H1 (cell line): ENCODE data around the gene RMC1. TPM values are rescaled to one million over a fixed set of nuclear protein-coding genes. Genes with fewer than 3 reads are reported as not detected.

Experiments used
- CTCF ChIA-PET: fragments of 300-600 bp; sonication (Branson Sonifier 250); formaldehyde crosslinking; loops from one replicate; lab custom pipeline; 2021; ENCODE audit not compliant: partially characterized antibody; lab: Charles Lee
- POLR2A ChIA-PET: fragments of 300-600 bp; sonication (Branson Sonifier 250); formaldehyde crosslinking; loops from one replicate; lab custom pipeline; 2021; ENCODE audit warnings: inconsistent platforms; ENCODE audit not compliant: partially characterized antibody; lab: Charles Lee
- DNase-seq, 2 experiments: peaks; one replicate each; pipeline versions ENCODE4 v3.0.0 to v3.0.0-alpha.2; 2010 to 2022; ENCODE audit warnings: low spot score in 2 of 2, low read depth in 1 of 2, mixed read lengths in 1 of 2
- FAIRE-seq: peaks from 2 replicates; lab custom pipeline; 2011; peaks lifted over from hg19 to GRCh38; lab: Jason Lieb, UNC
- H2AFZ ChIP-seq: 2 replicates; pipeline ENCODE4 v1.8.1; 2012; ENCODE audit warnings: low read length, inconsistent platforms
- H2AK5ac ChIP-seq: 2 replicates; pipeline ENCODE4 v1.6.1; 2013; ENCODE audit warnings: low read depth, low read length
- H2BK120ac ChIP-seq: replicated peaks from 2 replicates; pipeline ENCODE3; 2013; ENCODE audit warnings: low read depth, low read length, inconsistent platforms
- H2BK12ac ChIP-seq: 2 replicates; pipeline ENCODE4 v1.6.1; 2013; ENCODE audit warnings: low read depth, low read length
- H2BK15ac ChIP-seq: 2 replicates; pipeline ENCODE4 v1.6.1; 2013; ENCODE audit warnings: low read length
- H2BK20ac ChIP-seq: 2 replicates; pipeline ENCODE4 v1.6.1; 2013; ENCODE audit warnings: low read length
- H2BK5ac ChIP-seq: 2 replicates; pipeline ENCODE4 v1.6.1; 2013; ENCODE audit warnings: low read depth, low read length
- H3K14ac ChIP-seq: 2 replicates; pipeline ENCODE4 v1.6.1; 2013; ENCODE audit warnings: inconsistent platforms; ENCODE audit not compliant: insufficient read length
- H3K18ac ChIP-seq: 2 replicates; pipeline ENCODE4 v1.6.1; 2013; ENCODE audit warnings: low read length; ENCODE audit errors: extremely low read depth
- H3K23ac ChIP-seq: 2 replicates; pipeline ENCODE4 v1.6.1; 2013; ENCODE audit warnings: inconsistent platforms; ENCODE audit not compliant: insufficient read length
- H3K23me2 ChIP-seq: 2 replicates; pipeline ENCODE4 v1.6.1; 2013; ENCODE audit warnings: low read depth, low read length
- H3K27ac ChIP-seq: 2 replicates; pipeline ENCODE4 v1.6.1; 2011; ENCODE audit warnings: low read depth, low read length, inconsistent platforms
- H3K27me3 ChIP-seq, 4 experiments: replicated peaks in 1 of 4; 1 replicate in 1 of 4; 2 replicates in 3 of 4; pipeline versions ENCODE4 v1.6.1 to v1.8.1; 2011 to 2013; ENCODE audit warnings: low read length in 3 of 4, mild to moderate bottlenecking in 3 of 4, inconsistent platforms in 2 of 4, mixed read lengths in 2 of 4, moderate library complexity in 1 of 4; ENCODE audit not compliant: control insufficient read depth in 3 of 4, insufficient read depth in 3 of 4; ENCODE audit errors: extremely low read depth in 1 of 4
- H3K36me3 ChIP-seq, 4 experiments: 2 replicates each; pipeline versions ENCODE4 v1.6.1 to v1.8.1; 2011 to 2013; ENCODE audit warnings: mild to moderate bottlenecking in 4 of 4, low read length in 3 of 4, moderate library complexity in 2 of 4, control low read depth in 1 of 4, inconsistent platforms in 1 of 4; ENCODE audit not compliant: insufficient read depth in 4 of 4, control insufficient read depth in 2 of 4
- H3K4ac ChIP-seq: replicated peaks from 2 replicates; pipeline ENCODE3; 2013; ENCODE audit warnings: low read length, low read depth, mixed read lengths, inconsistent platforms; ENCODE audit not compliant: insufficient read length
- H3K4me1 ChIP-seq, 4 experiments: replicated peaks in 1 of 4; 1 replicate in 1 of 4; 2 replicates in 3 of 4; pipeline versions ENCODE4 v1.6.1 to v1.8.1; 2011 to 2013; ENCODE audit warnings: low read length in 3 of 4, inconsistent platforms in 2 of 4, mixed read lengths in 1 of 4; ENCODE audit not compliant: insufficient read depth in 4 of 4, control insufficient read depth in 3 of 4
- H3K4me2 ChIP-seq, 2 experiments: 2 replicates each; pipeline versions ENCODE4 v1.6.1 to v1.8.1; 2011 to 2013; ENCODE audit warnings: low read depth in 2 of 2, low read length in 2 of 2, control low read depth in 1 of 2, inconsistent platforms in 1 of 2, mild to moderate bottlenecking in 1 of 2; ENCODE audit not compliant: insufficient read depth in 1 of 2
- H3K4me3 ChIP-seq, 4 experiments: fragments of 200-600, 300-600 bp in 1 of 4; sonication (generic), shearing (Covaris generic), sonication (Bioruptor Twin) in 1 of 4; 2 replicates each; pipeline versions ENCODE4 v1.5.1 to v1.8.1; 2011 to 2016; ENCODE audit warnings: low read length in 4 of 4, low read depth in 3 of 4, control low read depth in 2 of 4, inconsistent platforms in 2 of 4, mild to moderate bottlenecking in 2 of 4, mixed read lengths in 1 of 4, moderate library complexity in 1 of 4; ENCODE audit not compliant: insufficient read depth in 2 of 4; ENCODE audit errors: extremely low read depth in 1 of 4
- H3K56ac ChIP-seq: replicated peaks from 2 replicates; pipeline ENCODE3; 2013; ENCODE audit warnings: low read depth, mild to moderate bottlenecking, mixed read lengths, low read length, inconsistent platforms; ENCODE audit not compliant: insufficient read length
- H3K79me1 ChIP-seq: 2 replicates; pipeline ENCODE4 v1.6.1; 2013; ENCODE audit warnings: low read depth, low read length, control low read depth
- H3K79me2 ChIP-seq, 2 experiments: 2 replicates each; pipeline versions ENCODE4 v1.6.1 to v1.8.1; 2012 to 2013; ENCODE audit warnings: low read length in 2 of 2, mild to moderate bottlenecking in 2 of 2, inconsistent platforms in 1 of 2; ENCODE audit not compliant: insufficient read depth in 2 of 2, control insufficient read depth in 1 of 2
- H3K9ac ChIP-seq, 4 experiments: replicated peaks in 1 of 4; 1 replicate in 1 of 4; 2 replicates in 3 of 4; pipeline versions ENCODE4 v1.6.1 to v1.8.1; 2011 to 2013; ENCODE audit warnings: low read depth in 3 of 4, low read length in 3 of 4, control low read depth in 2 of 4, mild to moderate bottlenecking in 2 of 4, moderate library complexity in 2 of 4, inconsistent platforms in 1 of 4; ENCODE audit errors: extremely low read depth in 1 of 4
- H3K9me3 ChIP-seq, 2 experiments: 2 replicates each; pipeline versions ENCODE4 v1.6.1 to v1.8.1; 2012 to 2013; ENCODE audit warnings: mild to moderate bottlenecking in 2 of 2, moderate library complexity in 2 of 2, control low read depth in 1 of 2, inconsistent platforms in 1 of 2, low read depth in 1 of 2, low read length in 1 of 2, mixed read lengths in 1 of 2; ENCODE audit not compliant: insufficient read depth in 2 of 2
- H4K20me1 ChIP-seq, 2 experiments: replicated peaks in 1 of 2; 2 replicates each; pipeline versions ENCODE3 to v1.8.1; 2011 to 2013; ENCODE audit warnings: inconsistent platforms in 2 of 2, low read length in 2 of 2, mild to moderate bottlenecking in 1 of 2; ENCODE audit not compliant: insufficient read depth in 2 of 2, control insufficient read depth in 1 of 2
- H4K5ac ChIP-seq: 2 replicates; pipeline ENCODE4 v1.6.1; 2013; ENCODE audit warnings: low read length, low read depth, mixed read lengths, inconsistent platforms; ENCODE audit not compliant: insufficient read length
- H4K8ac ChIP-seq: 2 replicates; pipeline ENCODE4 v1.8.0; 2013; ENCODE audit warnings: mild to moderate bottlenecking, moderate library complexity, low read length, inconsistent platforms; ENCODE audit not compliant: insufficient read depth; ENCODE audit errors: extremely low read depth
- H4K91ac ChIP-seq: replicated peaks from 2 replicates; pipeline ENCODE3; 2013; ENCODE audit warnings: low read length, mixed read lengths, inconsistent platforms; ENCODE audit not compliant: insufficient read length
- ATF2 ChIP-seq: IDR thresholded peaks from 2 replicates; pipeline ENCODE4 v1.6.1; 2012; ENCODE audit warnings: low read length, inconsistent platforms
- CEBPB ChIP-seq: IDR thresholded peaks from 2 replicates; pipeline ENCODE4 v1.6.1; 2012; ENCODE audit warnings: low read depth, low read length
- CTBP2 ChIP-seq: IDR thresholded peaks from 2 replicates; pipeline ENCODE4 v1.7.0; 2011; ENCODE audit warnings: borderline replicate concordance, mild to moderate bottlenecking, moderate library complexity, mixed read lengths, low read length; ENCODE audit not compliant: insufficient read depth, insufficient read length
- JUN ChIP-seq: IDR thresholded peaks from 2 replicates; pipeline ENCODE4 v1.6.1; 2011; ENCODE audit warnings: low read depth, mild to moderate bottlenecking, improper control_type of control experiment, low read length
- MAFK ChIP-seq: IDR thresholded peaks from 2 replicates; pipeline ENCODE4 v1.6.1; 2012; ENCODE audit warnings: low read depth, mild to moderate bottlenecking, improper control_type of control experiment, low read length
- MAX ChIP-seq: IDR thresholded peaks from 2 replicates; pipeline ENCODE4 v1.6.1; 2012; ENCODE audit warnings: inconsistent platforms
- PHF8 ChIP-seq: fragments of 200-600 bp; sonication (generic); conservative IDR thresholded peaks from 2 replicates; pipeline ENCODE4 v1.7.1; 2012; ENCODE audit warnings: low read depth, mild to moderate bottlenecking, inconsistent platforms, low read length, moderate library complexity
- POLR2A ChIP-seq, 2 experiments: IDR thresholded peaks; 1 replicate in 1 of 2; 2 replicates in 1 of 2; pipeline ENCODE4 v1.6.1; 2011; ENCODE audit warnings: low read depth in 2 of 2, low read length in 2 of 2, mild to moderate bottlenecking in 2 of 2; ENCODE audit errors: control extremely low read depth in 1 of 2
- POLR2AphosphoS5 ChIP-seq: IDR thresholded peaks from 2 replicates; pipeline ENCODE4 v1.6.1; 2011; ENCODE audit warnings: low read depth, low read length
- SP2 ChIP-seq: IDR thresholded peaks from 2 replicates; pipeline ENCODE4 v1.6.1; 2012; ENCODE audit warnings: mild to moderate bottlenecking, low read length, inconsistent platforms
- TCF12 ChIP-seq: IDR thresholded peaks from 2 replicates; pipeline ENCODE4 v1.6.1; 2011; ENCODE audit warnings: low read depth, mild to moderate bottlenecking, low read length
- YY1 ChIP-seq: IDR thresholded peaks from 2 replicates; pipeline ENCODE4 v1.6.1; 2011; ENCODE audit warnings: low read depth, mild to moderate bottlenecking, low read length
- WGBS, 2 experiments: shearing (Covaris generic) in 1 of 2; methylation state at CpG; one replicate each; pipeline versions ENCODE4 v1.1.6 to v1.1.7; 2013 to 2015; ENCODE audit warnings: low lambda C conversion rate in 2 of 2, mixed read lengths in 2 of 2, inconsistent platforms in 1 of 2, low coverage in 1 of 2, missing lambda C conversion rate in 1 of 2; ENCODE audit not compliant: insufficient replicate concordance in 2 of 2, insufficient coverage in 1 of 2, insufficient read length in 1 of 2; ENCODE audit errors: extremely low coverage in 1 of 2, missing lambda C conversion rate in 1 of 2; 5-methylcytosine and 5-hydroxymethylcytosine counted together
- polyA plus RNA-seq, 7 experiments: library from polyadenylated mRNA; depleted of rRNA in 3 of 7; stranded (reverse) in 5 of 7; unstranded in 2 of 7; fragments of >200 nt in 5 of 7; fragments of 200-250 nt in 2 of 7; gene quantifications; 1 replicate in 5 of 7; 2 replicates in 1 of 7; 4 replicates in 1 of 7; pipeline versions ENCODE4 v1.2.1 to v1.2.3, GENCODE V29; 2011 to 2013; ENCODE audit warnings: missing spikeins in 2 of 7, mixed read lengths in 2 of 7
- total RNA-seq: library from RNA; stranded (reverse); fragmentation: NEBNext Ultra II Directional; extraction: Animal tissue kit (Norgen Biotek cat#: 25700); gene quantifications from 2 replicates; pipeline ENCODE4 v1.2.1, GENCODE V29; 2021

RMC1 gene
- total and polyA plus RNA-seq, 2 of the 8 experiments (the other 6 are each of a cell fraction or from before 2014, with no cell fraction given) = 16.4 to 20.1 TPM

GRCh38 chr18:23572012-23572411 lies 68.7 kb downstream of the RMC1 start:
- H3K36me3 ChIP-seq = peaks cover 5 to 43% (median 14%) of the 10 kb centered on the region in 4 experiments; a peak in 7 of 8 replicates
- H3K9me3 ChIP-seq = no peaks in the 10 kb centered on the region
- no peak overlapping the region for H4K5ac ChIP-seq
- H4K91ac ChIP-seq = no peak overlapping the region
- no peak overlapping the region for H2BK5ac ChIP-seq
- H3K4ac ChIP-seq = no peak overlapping the region
- H2BK120ac ChIP-seq = no peak overlapping the region
- H3K79me1 ChIP-seq = peaks cover 4% of the 10 kb centered on the region
- H3K4me3 ChIP-seq = no peak overlapping the region
- H2BK12ac ChIP-seq = no peak overlapping the region
- peaks cover 0 to 4% (median 1%) of the 10 kb centered on the region in 4 experiments; a peak in 2 of 7 replicates for H3K4me1 ChIP-seq
- no peak overlapping the region for H3K18ac ChIP-seq
- H4K20me1 ChIP-seq = peaks cover 0 to 2% of the 10 kb centered on the region in 2 experiments
- H3K56ac ChIP-seq = no peak overlapping the region
- FAIRE-seq (no peak), DNase-seq (no peak)
- H4K8ac ChIP-seq = no peak overlapping the region
- H3K79me2 ChIP-seq = peaks cover 0 to 4% of the 10 kb centered on the region in 2 experiments; a peak in 1 of 4 replicates
- H3K9ac ChIP-seq = no peak overlapping the region
- H2AFZ ChIP-seq = no peak overlapping the region
- H2BK15ac ChIP-seq = no peak overlapping the region
- H3K27me3 ChIP-seq = no peaks in the 10 kb centered on the region
- H2BK20ac ChIP-seq = no peak overlapping the region
- POLR2A ChIA-PET = no interaction called here
- CTCF ChIA-PET = interaction anchor here (0.9 kb wide), 1 partner anchor 55 kb away, joined by 3 read pairs; no protein-coding TSS in a partner anchor
- WGBS, 2 experiments = 87% methylated on average over 2 of the region's 2 CpGs; no CpG with 5 or more reads in 1 of the 2 experiments
- H3K4me2 ChIP-seq = no peak overlapping the region
- no peak overlapping the region for H3K14ac ChIP-seq
- no peaks in the 10 kb centered on the region for H3K23me2 ChIP-seq
- H3K27ac ChIP-seq = no peak overlapping the region
- H2AK5ac ChIP-seq = no peak overlapping the region
- H3K23ac ChIP-seq = no peak overlapping the region
- TF ChIP-seq JUN (no peak), CEBPB (no peak), MAX (no peak), TCF12 (no peak), POLR2AphosphoS5 (no peak), CTBP2 (no peak), MAFK (no peak), SP2 (no peak), POLR2A (IDR thresholded peaks at IDR 0.05; ENCODE audit: control extremely low read depth in 1 of 2, low read depth in 2 of 2, low read length in 2 of 2) (no peak), ATF2 (no peak), PHF8 (no peak), YY1 (no peak)
